ENCODE data around the gene KIAA1671.

KIAA1671 gene

DNA sequence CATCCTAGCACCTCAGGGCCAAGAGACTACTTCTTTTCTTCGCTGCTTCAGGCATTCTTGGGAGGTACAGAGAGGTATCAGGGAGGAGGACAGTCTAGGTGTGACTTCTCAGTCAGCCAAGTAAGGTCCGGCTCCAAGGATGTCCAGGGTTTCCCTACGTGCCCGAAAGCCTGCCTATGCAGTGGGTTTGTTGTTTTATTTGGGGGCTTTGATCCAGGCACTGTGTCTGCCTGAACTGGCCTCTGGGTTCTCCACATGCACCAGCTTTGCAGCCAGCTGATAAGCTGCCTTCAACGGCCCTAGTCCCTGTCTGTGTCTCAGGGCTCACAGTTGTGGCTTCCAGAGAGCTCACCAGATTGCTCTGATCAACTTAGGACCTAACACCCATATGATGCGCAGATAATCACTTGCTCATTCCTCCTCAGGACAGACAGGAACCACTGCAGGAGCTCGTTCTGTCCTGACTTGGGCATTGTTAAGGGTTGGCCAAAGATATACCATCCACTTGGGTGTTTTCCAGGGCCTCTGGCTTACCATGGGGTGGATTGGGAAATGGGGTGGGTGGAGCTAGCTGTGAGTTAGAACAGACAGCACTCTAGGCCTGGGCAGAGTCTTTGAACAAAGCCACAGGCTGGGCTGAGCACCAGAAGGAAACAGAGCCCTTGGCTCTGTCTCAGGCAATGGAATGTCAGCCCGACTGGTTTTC lies 201.6 kb downstream of the KIAA1671 start:
- no peak for DNase-seq

DNA sequence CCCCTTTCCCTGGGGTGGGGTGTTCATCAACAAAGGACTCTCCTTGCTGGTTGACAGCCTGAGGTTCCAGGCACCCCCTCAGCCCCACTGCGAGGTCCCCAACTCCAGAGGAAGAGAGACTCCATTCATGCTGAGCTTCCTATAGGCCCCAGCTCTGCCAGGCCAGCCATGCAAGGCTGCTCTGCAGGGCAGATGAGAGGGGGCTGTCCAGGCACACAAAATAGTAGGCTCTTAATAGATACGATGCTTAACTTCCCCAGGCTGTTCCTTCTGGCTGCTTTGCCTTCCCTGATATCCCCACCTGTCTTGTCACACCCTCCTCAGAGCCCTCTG lies 202.1 kb downstream of the KIAA1671 start:
- no peak for DNase-seq

DNA sequence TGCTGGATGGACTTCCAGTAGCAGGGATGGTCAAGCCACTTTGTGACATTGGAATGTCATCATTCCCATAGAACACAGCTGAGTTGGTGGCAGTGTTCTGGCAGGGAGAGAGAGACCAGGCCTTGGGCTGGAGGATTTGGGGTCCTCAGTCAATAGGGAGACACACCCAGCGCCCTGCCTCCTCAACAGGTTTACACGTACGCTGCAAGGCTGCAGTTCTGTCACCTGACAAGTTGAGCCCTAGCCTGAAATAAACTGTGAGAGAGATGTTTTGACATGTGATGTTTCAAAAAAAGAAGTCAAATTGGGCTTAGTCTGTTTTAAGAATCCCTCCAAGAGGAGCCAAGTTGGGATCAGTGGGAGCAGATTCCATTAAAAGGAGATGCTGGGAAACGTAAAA lies 204.2 kb downstream of the KIAA1671 start:
- DNase-seq = no peak

GRCh38 chr22:25159028-25159427 lies 206.5 kb downstream of the KIAA1671 start:
- no peak for DNase-seq

DNA sequence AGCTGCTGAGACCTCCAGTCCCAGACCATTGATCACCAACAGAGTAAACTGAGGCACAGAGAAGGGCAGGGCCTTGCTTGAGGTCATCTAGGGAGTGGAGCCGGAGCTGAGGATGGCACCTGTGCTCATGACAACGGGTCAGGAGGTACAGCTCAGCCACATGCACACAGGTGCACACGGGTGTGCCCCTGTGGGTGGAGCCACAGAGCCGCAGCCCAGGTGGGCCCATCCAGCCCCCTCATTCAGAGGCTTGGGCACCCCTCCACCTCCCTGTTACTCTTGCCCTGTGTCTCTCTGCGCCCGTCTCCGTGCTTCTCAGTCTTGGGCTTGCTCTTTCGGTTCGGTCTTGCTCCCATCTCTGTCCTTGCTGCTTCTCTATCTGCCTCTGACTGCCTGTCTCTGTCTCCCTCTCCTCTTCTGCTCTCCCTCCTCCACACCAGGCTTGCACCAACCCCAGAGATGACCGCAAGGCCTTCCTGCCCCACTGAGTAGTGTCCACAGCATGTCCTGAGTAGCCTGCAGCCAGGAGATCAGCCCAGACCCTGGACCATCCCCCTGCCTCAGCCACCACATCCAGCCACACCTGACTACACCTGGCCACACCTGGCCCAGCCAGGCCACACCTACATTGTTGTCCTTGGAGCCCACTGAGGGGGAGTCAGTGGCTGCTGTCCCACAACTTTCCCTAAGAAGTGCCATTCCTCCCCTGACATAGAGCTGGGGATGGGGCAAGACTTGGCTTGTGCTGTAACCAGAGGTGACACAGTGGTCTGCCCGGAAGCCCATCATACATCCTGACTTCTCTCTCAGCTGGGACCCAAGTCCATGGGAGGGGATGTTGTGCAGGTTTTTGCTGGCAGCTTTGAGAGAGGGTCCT lies 207.8 kb downstream of the KIAA1671 start:
- no peak for DNase-seq

DNA sequence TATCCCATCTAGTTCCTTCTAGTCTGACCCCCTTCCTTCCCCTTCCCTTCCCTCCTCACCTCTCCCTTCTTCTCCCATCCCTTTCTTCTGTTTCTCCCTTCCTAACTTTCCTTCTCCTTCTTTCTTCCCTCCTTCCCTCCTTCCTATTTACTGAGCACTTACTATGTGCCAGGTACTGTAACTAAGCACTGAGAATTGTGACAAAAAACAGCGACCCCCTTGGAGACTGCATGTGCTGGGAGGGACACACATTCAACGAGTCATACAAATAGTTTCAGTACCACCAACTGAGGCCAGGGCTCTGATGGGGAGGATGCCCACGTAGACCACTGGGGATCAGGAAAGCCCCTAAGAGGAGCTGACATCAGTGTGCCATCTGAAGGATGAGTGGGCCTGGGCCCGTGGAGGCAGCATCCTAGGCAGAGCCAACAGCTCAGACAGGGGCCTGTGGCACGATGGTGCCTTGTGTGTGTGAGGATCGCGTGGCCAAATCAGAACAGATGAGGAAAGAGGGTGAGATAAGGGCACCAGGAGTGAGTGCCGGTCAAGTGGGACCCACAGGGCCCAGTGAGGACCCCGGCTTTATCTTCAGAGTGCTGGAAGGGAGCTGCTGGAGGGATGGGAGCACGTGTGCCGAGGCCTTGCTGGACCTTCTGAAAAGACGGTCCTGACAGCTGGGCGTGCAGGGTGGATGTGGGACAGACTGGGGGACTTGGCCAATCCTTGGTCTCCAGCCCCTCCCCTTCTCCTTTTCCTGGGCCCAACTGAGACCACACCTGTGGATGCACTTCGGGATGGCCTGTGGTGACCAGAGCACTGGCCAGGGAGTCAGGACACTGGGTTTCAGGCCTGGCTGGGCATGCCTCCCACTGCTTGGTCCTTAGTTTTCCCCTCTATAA lies 208.8 kb downstream of the KIAA1671 start:
- DNase-seq = no peak

GRCh38 chr22:25161916-25162530 lies 209.5 kb downstream of the KIAA1671 start:
- DNase-seq = no peak

- DNase-seq = no peak
These were observed 210.0 kb downstream of the KIAA1671 start for GRCh38 chr22:25162561-25162960.

DNA sequence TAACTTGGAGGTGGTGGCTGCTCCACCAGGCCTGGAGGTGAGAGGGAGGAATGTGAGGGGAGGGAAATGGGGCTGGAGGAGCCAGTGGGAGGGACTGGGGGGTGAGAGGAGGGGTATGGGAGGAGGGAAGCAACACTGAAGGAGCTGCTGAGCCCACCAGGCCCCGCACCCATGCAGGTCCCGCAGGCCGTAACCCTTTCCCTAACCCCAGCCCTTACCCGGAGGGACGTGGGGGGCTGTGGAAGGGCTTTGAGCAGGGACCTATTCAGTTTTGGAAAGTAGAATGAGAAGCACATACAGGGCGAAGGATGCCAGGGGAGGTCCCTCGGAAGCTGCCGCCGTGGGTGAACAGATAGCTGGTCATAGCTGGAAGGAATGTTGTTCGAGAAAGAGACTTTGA lies 213.3 kb downstream of the KIAA1671 start:
- no peak for DNase-seq

DNA sequence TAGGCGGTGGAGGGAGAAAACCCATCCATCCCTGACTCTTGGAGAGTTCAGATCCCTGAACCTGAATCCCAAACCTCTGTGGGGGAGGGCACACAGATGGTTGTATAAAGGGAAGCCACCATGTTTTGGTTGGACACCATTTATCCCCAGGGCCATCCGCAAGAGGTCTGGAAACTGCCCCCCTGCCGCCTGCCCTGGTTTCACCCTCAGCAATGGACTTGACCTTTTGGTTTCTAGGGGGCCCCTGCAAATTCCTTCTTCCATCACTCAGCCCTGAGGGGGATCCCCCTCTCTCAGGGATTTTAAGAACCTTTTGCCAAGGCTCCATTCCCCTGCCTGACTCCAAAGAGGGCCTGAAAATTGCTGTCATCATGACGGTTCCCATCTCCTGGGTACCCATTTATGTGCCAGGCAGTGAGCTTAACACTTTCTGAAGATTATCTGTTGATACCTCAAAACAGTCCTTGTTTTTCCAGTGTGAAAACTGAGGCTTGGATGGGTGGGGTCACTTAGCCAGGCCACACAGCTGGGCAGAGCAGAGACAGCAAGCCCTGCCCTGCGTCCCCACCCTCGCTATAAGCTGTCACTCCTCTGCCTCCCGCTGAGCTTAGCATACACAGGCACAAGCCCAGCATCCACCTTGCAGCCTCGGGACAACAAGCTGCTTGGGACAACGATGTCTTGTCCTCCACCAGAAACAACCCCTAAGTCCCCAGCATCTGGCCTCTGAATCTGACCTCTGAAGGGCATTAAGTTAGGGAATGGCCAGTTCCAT lies 213.9 kb downstream of the KIAA1671 start:
- DNase-seq = no peak

- no peak for DNase-seq
These were observed 214.6 kb downstream of the KIAA1671 start for GRCh38 chr22:25167082-25167481.

- no peak for DNase-seq
These were observed 215.5 kb downstream of the KIAA1671 start for GRCh38 chr22:25167834-25168601.

- DNase-seq = no peak
These were observed 216.9 kb downstream of the KIAA1671 start for GRCh38 chr22:25169278-25170031.

GRCh38 chr22:25170426-25170980 lies 218.0 kb downstream of the KIAA1671 start:
- DNase-seq = no peak

DNA sequence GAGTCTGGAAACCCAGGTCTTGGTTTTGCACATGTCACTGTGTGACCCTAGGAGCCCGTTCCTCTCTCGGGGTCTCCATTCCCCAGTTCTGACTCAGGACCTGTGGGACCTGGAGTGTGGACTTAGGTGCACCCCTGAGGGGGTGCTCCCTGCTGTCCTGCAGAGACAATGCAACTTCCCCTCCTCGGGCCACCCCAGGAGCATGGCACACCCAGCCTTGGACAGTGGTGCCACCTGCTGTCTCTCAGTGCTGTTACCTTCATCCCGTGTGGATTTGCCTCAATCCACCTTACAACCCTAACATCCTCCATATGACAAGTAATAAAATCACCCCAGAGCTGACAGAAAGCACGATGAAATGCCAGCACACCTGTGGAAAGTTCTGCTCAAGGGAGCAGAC lies 219.6 kb downstream of the KIAA1671 start:
- no peak for DNase-seq

DNA sequence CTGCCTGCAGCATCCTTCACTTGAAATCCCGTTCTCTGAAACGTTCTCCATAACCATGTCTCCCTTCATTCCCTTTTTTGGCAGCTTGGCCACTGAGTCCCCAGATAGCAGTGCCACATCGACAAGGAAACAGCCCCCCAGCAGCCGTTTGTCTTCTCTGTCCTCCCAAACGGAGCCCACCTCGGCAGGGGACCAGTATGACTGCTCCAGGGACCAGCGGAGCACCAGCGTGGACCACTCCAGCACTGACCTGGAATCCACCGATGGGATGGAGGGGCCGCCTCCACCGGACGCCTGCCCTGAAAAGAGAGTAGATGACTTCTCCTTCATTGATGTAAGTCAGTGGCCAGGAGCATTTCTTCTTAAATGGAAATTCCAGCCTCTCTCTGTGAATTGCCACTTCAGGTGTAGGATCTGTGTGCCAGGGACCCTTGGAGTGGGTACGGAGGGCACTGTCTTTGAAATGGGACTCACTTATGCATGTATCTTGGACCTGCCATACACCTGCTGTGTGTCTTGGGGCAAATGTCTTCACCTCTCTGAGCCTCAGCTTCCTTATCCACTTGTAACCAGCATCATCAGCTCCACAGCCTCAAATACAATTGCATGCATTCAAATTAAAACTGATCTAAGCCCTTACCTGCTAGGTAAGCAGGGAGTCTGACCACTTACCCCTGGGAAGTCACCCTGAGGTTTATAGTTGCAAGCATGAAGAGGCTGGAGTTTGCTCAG lies 221.8 kb downstream of the KIAA1671 start:
- DNase-seq = no peak

GRCh38 chr22:25174888-25175411 lies 222.4 kb downstream of the KIAA1671 start:
- DNase-seq = no peak

DNA sequence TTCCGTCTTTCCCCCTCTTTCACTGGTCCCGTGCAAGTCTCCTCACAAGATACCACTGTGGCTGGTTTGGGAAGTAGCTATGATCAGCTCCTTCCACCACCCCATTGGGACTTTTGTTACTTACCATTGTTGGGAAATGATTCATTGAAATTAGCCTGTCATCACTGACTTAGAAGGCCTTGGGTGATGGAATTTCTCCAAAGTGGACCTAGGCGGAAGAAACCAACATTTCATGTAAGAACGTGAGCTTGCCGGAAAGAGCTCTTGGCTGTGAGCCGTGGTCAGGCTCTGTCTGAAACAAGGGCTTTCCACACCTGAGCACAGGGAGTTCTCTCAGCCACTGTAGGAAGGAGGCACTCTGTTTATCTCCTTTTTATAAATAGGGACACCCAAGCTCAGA lies 223.7 kb downstream of the KIAA1671 start:
- no peak for DNase-seq

- no peak for DNase-seq
These were observed 224.3 kb downstream of the KIAA1671 start for GRCh38 chr22:25176799-25177198.

Measured in retina (tissue), 1 donor.